B cell (primary cell): Measurements from ENCODE around the gene TNPO3. TPM values are rescaled to one million over a fixed set of nuclear protein-coding genes. Genes with fewer than 3 reads are reported as not detected.

Source experiments
- ATAC-seq: fragments of 200-7000 bp; cut with Tn5 transposase; one replicate; pipeline ENCODE4 v1.10.0; 2021; ENCODE audit warnings: low read depth, mild to moderate bottlenecking, moderate number of reproducible peaks, moderate library complexity
- CTCF ChIA-PET: fragments of 350-600 bp; sonication (Branson Sonifier 250); formaldehyde crosslinking; loops from one replicate; lab custom pipeline; 2021; ENCODE audit warnings: antibody characterized with exemption, inconsistent platforms; lab: Charles Lee
- POLR2A ChIA-PET: fragments of 350-600 bp; sonication (Branson Sonifier 250); formaldehyde crosslinking; loops from one replicate; lab custom pipeline; 2021; ENCODE audit warnings: antibody characterized with exemption; lab: Charles Lee
- DNase-seq: peaks from one replicate; pipeline ENCODE4 v3.0.0; 2013
- H2AFZ ChIP-seq: 2 replicates; pipeline ENCODE4 v1.6.1; 2012; ENCODE audit warnings: mild to moderate bottlenecking, low read depth, low read length; ENCODE audit not compliant: insufficient read depth, poor library complexity, severe bottlenecking
- H3K27ac ChIP-seq, 2 donors: 1 replicate in 1 of 2; 2 replicates in 1 of 2; pipeline ENCODE4 v1.5.1; 2012 to 2013; ENCODE audit warnings: low read length in 2 of 2, mild to moderate bottlenecking in 2 of 2, moderate library complexity in 1 of 2
- H3K27me3 ChIP-seq, 4 experiments: fragments of 200-600 bp in 1 of 4; sonication (generic) in 1 of 4; replicated peaks in 1 of 4; 1 replicate in 2 of 4; 2 replicates in 2 of 4; pipeline versions ENCODE4 v1.6.1 to v1.7.0; 2013 to 2016; ENCODE audit warnings: low read length in 3 of 4, mild to moderate bottlenecking in 2 of 4, mixed read lengths in 1 of 4, moderate library complexity in 1 of 4; ENCODE audit not compliant: insufficient read depth in 4 of 4, control insufficient read depth in 3 of 4; ENCODE audit errors: control extremely low read depth in 1 of 4
- H3K36me3 ChIP-seq, 2 experiments: replicated peaks in 1 of 2; 1 replicate in 1 of 2; 2 replicates in 1 of 2; pipeline versions ENCODE4 v1.6.1 to v1.7.1; 2013; ENCODE audit warnings: low read length in 1 of 2; ENCODE audit not compliant: insufficient read depth in 2 of 2, control insufficient read depth in 1 of 2; ENCODE audit errors: control extremely low read depth in 1 of 2, extremely low read depth in 1 of 2
- H3K4me1 ChIP-seq, 2 donors: fragments of 200-600 bp in 1 of 2; sonication (generic) in 1 of 2; 1 replicate in 1 of 2; 2 replicates in 1 of 2; pipeline versions ENCODE4 v1.5.1 to v1.6.1; 2013 to 2017; ENCODE audit warnings: low read length in 2 of 2; ENCODE audit not compliant: control insufficient read depth in 2 of 2, insufficient read depth in 2 of 2
- H3K4me2 ChIP-seq: replicated peaks from 2 replicates; pipeline ENCODE3; 2012; ENCODE audit warnings: mild to moderate bottlenecking, low read depth, low read length; ENCODE audit not compliant: poor library complexity, severe bottlenecking
- H3K4me3 ChIP-seq, 5 experiments: fragments of 200-600 bp in 1 of 5; sonication (generic) in 1 of 5; 1 replicate in 3 of 5; 2 replicates in 2 of 5; pipeline versions ENCODE4 v1.5.1 to v1.7.0; 2011 to 2016; ENCODE audit warnings: low read length in 4 of 5, mild to moderate bottlenecking in 4 of 5, low read depth in 2 of 5, control low read depth in 1 of 5, moderate library complexity in 1 of 5; ENCODE audit not compliant: insufficient read depth in 1 of 5; ENCODE audit errors: control extremely low read depth in 1 of 5, extremely low read depth in 1 of 5
- H3K79me2 ChIP-seq: fragments of 200-600 bp; sonication (generic); one replicate; pipeline ENCODE4 v1.6.0; 2016; ENCODE audit warnings: low read length; ENCODE audit not compliant: control insufficient read depth, insufficient read depth
- H3K9ac ChIP-seq: fragments of 200-600 bp; sonication (generic); 2 replicates; pipeline ENCODE4 v1.6.1; 2017; ENCODE audit warnings: mild to moderate bottlenecking, low read length, moderate library complexity
- H3K9me3 ChIP-seq, 3 donors: one replicate each; pipeline versions ENCODE4 v1.6.1 to v1.7.1; 2013; ENCODE audit warnings: low read length in 2 of 3; ENCODE audit not compliant: control insufficient read depth in 2 of 3, insufficient read depth in 1 of 3; ENCODE audit errors: control extremely low read depth in 1 of 3
- H4K20me1 ChIP-seq: 2 replicates; pipeline ENCODE4 v1.6.0; 2012; ENCODE audit warnings: mild to moderate bottlenecking, low read length; ENCODE audit not compliant: insufficient read depth, control insufficient read depth, poor library complexity, severe bottlenecking
- H3K27ac Mint-ChIP-seq: one replicate; pipeline ENCODE4 v1.8.0; 2021; ENCODE audit warnings: mixed read lengths
- H3K27me3 Mint-ChIP-seq: one replicate; pipeline ENCODE4 v1.8.0; 2021; ENCODE audit warnings: mixed read lengths
- H3K4me1 Mint-ChIP-seq: one replicate; pipeline ENCODE4 v1.8.0; 2021; ENCODE audit warnings: mixed read lengths
- H3K4me3 Mint-ChIP-seq: one replicate; pipeline ENCODE4 v1.8.0; 2021; ENCODE audit warnings: mixed read lengths
- H3K9me3 Mint-ChIP-seq: one replicate; pipeline ENCODE4 v1.8.0; 2022; ENCODE audit warnings: mixed read lengths; ENCODE audit not compliant: insufficient read depth
- EZH2 ChIP-seq: IDR thresholded peaks from 2 replicates; pipeline ENCODE4 v1.6.1; 2012; ENCODE audit warnings: borderline replicate concordance, low read depth, mild to moderate bottlenecking, moderate library complexity, low read length; ENCODE audit not compliant: insufficient read depth, poor library complexity, severe bottlenecking
- WGBS: methylation state at CpG from one replicate; pipeline ENCODE4 v1.1.5; 2013; ENCODE audit warnings: missing lambda C conversion rate; ENCODE audit not compliant: insufficient coverage; 5-methylcytosine and 5-hydroxymethylcytosine counted together
- intact Hi-C: fragments of 100-400 bp; cut with micrococcal nuclease; formaldehyde crosslinking; loops from one replicate; pipeline ENCODE4 v1.10.0; 2022
- polyA plus RNA-seq: library from polyadenylated mRNA; depleted of rRNA; stranded (reverse); fragments of >200 nt; gene quantifications from 2 replicates; pipeline ENCODE4 v1.2.3, GENCODE V29; 2012
- total RNA-seq, 2 donors: library from RNA; stranded (reverse); fragments of 120-200 nt in 1 of 2; gene quantifications; 1 replicate in 1 of 2; 2 replicates in 1 of 2; pipeline versions ENCODE4 v1.2.3 to v1.2.4, GENCODE V29; 2013 to 2022
- TF ChIP-seq, protein P1 (sequence below): fragments of 200-600 bp; IDR thresholded peaks from one replicate; pipeline ENCODE4 v1.8.0; 2022; ENCODE audit warnings: antibody characterized with exemption, mild to moderate bottlenecking

TNPO3 gene
- total and polyA plus RNA-seq, 2 donors (not counting 1 experiment from before 2014, with no cell fraction given) = 19.0 to 48.3 TPM

DNA sequence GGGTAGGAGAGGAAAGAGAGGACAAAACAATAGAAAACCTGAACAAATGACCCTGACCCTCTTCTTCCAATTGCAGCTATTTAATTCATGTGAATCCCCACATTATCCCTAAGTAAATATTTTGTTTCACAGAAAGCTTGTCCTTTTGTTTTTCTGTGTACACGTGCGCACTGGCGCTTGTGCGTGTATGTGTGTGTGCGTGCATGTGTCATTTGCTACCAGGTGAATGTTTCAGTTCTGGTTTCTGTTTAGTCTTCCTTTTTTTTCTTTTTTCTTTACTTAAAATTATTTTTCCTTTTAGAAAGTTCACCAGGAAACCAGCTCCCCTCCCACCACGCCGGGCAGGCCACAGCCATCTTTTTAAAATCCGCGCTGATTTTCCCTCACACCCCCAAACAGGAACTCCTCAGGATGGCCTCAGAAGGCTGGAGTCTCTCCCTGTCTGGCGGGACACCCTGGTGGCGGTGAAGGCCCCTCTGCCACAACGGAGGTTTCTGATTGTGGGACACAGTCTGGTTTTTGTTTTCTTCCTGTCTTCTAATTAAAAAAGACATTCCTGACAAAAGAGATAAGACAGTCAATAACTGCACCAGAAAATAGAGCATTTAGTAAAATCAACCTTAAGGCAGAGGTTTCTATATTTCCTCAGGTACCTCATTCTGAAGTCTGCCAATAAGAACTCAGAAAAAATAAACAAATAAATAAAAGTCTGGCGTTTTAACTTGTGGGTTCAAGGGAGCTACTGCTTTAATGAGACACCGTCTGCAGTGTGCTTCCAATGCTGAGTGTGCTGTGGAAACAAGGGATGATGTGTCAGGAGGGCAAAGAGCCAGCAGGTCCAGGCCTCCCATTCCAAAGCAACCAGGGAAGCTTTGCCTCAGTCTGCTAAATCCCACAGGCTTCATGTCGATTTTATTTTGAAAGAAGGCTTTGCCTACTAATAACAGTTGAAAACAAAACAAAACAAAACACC lies 99.8 kb downstream of the TNPO3 start:
- peak overlapping the region; percentile 52 for H3K9ac ChIP-seq
- H3K4me1 ChIP-seq = peaks cover 17 to 21% of the 10 kb centered on the region in 2 donors
- H3K36me3 ChIP-seq = peaks cover 28 to 59% of the 10 kb centered on the region in 2 experiments
- H3K4me2 ChIP-seq = peak overlapping the region; percentile 75
- peak overlapping the region; percentile 95 for H3K27ac Mint-ChIP-seq
- H3K9me3 ChIP-seq = no peaks in the 10 kb centered on the region
- peak overlapping the region in 4 of 5 experiments; percentile 4 to 56 (median 33) for H3K4me3 ChIP-seq
- H3K27ac ChIP-seq = peak overlapping the region; percentile 85 to 92
- peak overlapping the region; percentile 80 for H3K4me3 Mint-ChIP-seq
- H2AFZ ChIP-seq = peak overlapping the region; percentile 82
- 41% methylated on average over 5 of the region's 15 CpGs for WGBS
- TF ChIP-seq EZH2 = no peak
- TF ChIP-seq, protein P1, sequence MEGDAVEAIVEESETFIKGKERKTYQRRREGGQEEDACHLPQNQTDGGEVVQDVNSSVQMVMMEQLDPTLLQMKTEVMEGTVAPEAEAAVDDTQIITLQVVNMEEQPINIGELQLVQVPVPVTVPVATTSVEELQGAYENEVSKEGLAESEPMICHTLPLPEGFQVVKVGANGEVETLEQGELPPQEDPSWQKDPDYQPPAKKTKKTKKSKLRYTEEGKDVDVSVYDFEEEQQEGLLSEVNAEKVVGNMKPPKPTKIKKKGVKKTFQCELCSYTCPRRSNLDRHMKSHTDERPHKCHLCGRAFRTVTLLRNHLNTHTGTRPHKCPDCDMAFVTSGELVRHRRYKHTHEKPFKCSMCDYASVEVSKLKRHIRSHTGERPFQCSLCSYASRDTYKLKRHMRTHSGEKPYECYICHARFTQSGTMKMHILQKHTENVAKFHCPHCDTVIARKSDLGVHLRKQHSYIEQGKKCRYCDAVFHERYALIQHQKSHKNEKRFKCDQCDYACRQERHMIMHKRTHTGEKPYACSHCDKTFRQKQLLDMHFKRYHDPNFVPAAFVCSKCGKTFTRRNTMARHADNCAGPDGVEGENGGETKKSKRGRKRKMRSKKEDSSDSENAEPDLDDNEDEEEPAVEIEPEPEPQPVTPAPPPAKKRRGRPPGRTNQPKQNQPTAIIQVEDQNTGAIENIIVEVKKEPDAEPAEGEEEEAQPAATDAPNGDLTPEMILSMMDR = peak; percentile 48
- H3K4me1 Mint-ChIP-seq = peaks cover 49% of the 10 kb centered on the region
- DNase-seq = peak; percentile 82
- intact Hi-C loops = loop anchor here (1.0 to 2.0 kb wide), 4 partner anchors 8 to 50 kb away; no protein-coding TSS in a partner anchor
- peak; percentile 85 for ATAC-seq
- H3K79me2 ChIP-seq = no peaks in the 10 kb centered on the region
- no peaks in the 10 kb centered on the region for H3K27me3 ChIP-seq
- ChIA-PET POLR2A (interaction anchor here (0.9 to 1.5 kb wide), 3 partner anchors 9 to 15 kb away, joined by 4 to 10 read pairs (median 4); no protein-coding TSS in a partner anchor), CTCF (interaction anchor here (0.6 to 4.1 kb wide), 11 partner anchors 10 to 209 kb away, joined by 3 to 26 read pairs (median 4); no protein-coding TSS in a partner anchor)
- H4K20me1 ChIP-seq = no peaks in the 10 kb centered on the region
- no peaks in the 10 kb centered on the region for H3K27me3 Mint-ChIP-seq
- no peaks in the 10 kb centered on the region for H3K9me3 Mint-ChIP-seq
